Stimulated activated CD4-positive, alpha-beta T cell treated with anti-CD3 and anti-CD28 coated beads, Interleukin-12 subunit alpha, Interleukin-12 subunit beta, amount 100 ng/mL, for 4 hours (primary cell): ENCODE measurements around the gene SYNDIG1.

Experiments
- DNase-seq: peaks from one replicate; pipeline ENCODE4 v3.0.0-alpha.2; 2020

SYNDIG1 gene

DNA sequence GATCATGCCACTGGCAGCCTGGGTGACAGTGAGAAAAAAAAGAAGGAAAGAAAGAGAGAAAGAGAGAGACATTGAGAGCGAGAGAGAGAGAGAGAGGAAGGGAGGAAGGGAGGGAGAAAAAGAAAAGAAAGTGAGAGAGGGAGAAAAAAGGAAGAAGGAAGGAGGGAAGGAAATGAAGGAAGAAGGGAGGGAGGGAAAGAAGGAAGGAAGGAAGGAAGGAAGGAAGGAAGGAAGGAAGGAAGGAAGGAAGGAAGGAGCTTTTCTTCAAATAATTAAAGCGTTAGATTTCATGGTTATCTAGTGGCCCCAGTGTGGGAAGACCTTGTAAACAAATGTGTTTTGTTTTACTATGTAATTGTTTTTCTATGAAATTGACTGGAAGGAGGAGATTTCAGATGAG is 170.8 kb downstream of the SYNDIG1 start:
- no peak for DNase-seq

DNA sequence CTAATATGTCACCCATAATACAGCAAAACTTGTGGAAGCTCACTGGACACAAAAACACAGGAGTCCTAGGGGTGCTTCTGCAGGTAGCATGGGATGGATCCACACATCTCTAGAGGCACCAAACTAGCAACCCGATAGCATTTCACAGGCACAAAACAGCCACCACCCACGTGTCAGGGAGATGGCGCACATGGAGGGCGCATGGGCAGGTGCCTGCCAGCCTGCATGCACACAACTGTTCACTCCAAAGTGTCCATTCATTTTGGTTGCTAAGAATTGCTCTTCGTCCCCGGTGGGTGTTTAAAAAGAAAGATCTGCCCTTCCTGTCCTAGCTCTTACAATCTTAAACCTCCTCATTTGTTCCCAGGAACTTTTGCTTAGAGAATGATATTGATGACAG is 171.3 kb downstream of the SYNDIG1 start:
- no peak for DNase-seq

DNA sequence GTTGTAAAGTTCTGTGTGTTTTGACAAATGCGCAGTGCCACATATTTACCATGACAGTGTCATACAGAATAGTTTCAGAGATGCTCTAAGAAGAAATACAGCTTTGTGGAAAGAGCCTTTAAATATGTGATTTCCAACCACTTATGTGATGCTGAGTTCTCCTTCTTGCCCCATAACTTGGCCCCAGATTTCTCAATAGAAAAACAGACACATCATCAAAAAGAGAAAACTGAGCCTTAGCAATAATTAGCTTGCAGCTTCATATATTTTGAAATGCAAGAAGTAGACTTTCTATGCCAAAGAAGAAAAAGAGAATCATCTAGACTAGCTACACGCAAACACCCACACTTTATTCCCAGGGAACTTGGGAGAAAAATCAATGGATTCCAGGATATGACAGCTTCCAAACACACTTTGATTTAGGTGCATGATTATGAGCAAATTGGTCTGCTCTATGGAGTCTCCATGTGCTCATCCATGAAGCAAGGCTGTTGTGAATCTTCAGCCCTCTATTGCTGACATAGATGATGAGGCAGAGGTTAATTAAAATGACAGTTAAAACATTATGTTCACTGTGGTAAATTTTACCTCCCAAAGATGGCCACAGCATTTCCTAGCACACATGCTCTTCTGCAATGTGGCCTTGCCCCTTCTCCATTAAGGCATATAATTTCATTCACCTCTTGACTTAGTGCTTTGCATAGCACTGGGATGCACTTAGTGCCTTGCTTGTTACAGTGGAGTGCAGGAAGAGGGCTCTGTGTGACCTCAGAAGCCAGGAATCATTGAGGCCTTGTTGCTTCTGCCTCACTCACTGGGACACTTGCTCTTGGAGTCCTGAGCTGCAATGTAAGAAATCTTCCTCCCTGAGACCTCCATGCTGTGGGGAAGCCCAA is 174.6 kb downstream of the SYNDIG1 start:
- no peak for DNase-seq

DNA sequence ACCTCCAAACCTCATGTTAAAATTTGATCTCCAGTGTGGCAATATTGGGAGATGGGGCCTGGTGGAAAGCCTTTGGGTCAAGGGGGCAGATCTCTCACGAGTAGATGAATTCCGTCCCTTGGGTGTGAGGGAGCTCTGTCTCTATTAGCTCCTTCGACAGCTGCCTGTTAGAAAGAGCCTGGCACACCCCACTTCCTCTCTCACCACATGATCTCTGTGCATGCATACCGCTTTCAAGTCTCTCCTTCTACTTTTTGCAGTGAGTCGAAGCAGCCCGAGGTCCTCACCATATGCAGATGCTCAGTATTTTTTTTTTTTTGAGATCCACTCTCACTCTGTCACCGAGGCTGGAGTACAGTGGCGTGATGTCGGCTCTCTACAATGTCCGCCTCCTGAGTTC is 176.9 kb downstream of the SYNDIG1 start:
- DNase-seq, result no peak

DNA sequence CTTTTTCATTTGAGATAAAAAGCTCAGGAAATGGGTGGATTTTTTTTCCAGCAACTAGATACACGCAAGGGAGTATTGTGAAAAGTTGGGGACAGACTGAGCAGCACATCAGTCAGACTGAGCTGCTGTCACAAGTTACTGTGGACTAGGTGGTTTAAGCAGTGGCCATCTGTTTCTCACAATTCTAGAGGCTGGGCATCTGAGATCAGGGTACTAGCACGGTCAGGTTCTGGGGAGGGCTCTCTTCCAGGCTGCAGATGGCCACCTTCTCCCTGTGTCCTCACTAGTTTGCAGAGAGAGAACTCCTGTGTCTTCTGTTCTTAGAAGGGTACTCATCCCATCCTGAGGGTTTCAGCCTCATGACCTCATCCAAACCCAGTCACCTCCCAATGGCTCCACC is 178.3 kb downstream of the SYNDIG1 start:
- no peak for DNase-seq

DNA sequence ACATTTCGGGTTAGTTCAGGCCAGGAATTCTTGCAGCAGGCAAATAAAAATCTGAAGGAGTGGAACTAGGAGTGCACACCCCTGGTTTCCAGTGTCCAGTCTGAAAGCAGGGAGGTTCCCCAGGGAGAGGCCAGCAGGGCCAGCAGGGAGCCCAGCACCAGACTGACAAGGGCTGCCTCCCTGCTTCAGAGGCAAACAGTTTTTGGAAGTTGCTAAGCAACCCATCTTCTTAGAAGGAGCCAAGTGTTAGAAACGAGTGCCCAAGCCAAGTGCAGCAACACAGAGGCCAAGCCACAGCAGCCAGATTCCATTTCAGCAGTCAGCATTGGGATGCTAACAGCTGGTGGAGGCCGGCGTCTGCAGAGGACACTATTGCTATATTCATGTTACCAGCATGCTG is 179.1 kb downstream of the SYNDIG1 start:
- DNase-seq, result no peak

DNA sequence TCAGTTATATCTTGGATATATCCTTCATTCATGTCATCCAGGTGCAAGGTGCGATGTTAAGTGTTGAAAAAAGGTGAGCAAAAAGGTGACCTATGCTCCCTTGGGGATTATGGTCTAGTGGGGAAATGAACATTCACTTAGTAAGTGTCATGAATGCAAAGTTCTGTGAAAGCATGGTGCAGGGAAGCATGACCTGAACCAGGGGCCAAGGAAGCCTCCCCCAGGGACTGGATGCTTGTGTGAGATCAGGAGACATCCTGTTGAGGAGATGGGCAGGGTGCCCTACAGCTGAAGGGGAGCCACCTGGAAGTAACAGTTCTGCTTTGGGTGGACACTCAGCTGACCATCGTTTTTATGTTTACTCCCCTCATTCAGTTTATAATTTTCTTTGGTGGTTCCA is 179.5 kb downstream of the SYNDIG1 start:
- no peak for DNase-seq

DNA sequence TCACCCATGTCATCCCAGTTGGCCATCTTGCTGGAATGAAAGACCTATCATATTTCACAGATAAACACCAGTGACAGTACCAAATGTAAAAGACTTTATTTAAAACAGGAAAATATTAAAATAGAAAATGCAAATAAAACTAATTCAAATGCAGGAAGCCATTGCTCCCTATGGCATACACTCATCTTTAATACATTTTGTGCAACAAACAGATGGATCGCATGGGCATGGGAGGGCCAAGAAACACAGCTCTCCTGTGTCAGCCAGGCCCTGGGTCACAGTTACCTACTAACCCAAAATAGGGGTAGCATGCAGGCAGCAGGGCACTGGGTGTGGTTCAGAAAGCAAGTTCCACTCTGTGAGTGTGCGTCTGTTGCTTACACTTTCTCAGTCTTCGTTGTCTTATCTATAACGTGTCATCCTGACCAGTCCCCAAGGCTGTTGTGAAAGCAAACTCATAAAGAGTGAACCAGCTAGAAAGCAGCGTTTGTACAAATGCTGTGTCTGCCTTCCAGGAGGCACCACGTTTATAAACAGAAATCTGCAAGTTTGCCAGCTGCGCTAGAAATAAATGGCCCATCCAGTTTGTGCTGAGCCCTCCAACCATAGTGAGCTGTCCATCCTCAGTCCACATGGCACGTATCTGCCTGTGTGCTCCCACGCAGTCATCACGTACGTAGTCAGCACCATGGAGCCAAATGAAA is 180.5 kb downstream of the SYNDIG1 start:
- no peak for DNase-seq

DNA sequence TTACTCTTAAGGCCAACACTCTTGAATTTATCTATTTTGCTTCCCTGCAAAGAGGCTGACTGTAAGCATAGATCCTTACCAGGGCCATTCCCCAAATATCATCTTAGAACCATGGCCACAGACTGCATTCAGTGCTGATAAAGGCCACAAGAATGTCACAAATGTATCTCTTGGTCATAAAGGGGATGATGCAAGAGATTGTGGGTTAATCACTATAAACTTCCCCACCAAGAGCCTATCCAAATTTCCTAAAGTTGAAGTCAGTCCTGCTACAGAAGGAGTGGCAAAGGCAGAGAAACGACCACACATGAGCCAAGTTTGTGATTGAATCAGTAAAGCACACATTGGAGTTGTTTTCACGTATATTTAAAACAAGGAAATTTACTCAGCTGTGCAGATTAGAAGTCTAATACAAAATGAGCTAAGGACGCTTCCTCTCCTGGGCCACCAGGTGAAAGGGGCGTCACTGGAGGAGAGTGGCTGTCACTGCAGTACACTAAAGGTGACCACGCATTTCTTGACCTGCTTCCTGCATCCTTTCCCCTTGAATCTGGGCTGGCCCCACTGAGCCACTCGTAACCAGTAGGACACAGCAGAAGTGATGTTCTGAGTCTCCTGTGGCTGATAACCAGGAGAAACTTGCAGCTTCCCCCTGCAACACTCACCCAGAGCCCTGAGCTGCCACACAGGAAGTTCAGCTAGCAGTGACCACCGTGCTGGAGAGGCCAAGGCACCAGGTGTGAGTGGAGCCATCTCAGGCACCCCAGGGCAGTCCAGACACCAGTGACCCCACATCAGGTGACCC is 181.9 kb downstream of the SYNDIG1 start:
- no peak for DNase-seq

DNA sequence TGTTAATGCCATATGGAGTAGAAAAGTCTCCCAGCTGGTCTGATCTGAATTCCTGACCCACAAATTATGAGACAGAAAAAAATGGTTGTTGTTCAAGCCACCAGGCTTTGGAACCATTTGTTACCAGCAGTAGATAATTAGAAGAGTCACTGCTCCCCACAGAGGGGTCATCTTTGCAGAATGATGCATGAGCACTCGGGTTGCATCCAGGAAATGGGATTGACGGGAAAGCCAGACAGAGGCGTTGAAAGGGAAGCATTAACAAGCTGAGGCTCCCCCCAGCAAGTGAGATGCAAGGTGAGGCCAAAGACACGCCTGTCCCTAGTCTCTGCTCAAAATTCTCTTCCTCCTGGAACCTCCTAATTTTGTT is 182.5 kb downstream of the SYNDIG1 start:
- DNase-seq, result no peak

DNA sequence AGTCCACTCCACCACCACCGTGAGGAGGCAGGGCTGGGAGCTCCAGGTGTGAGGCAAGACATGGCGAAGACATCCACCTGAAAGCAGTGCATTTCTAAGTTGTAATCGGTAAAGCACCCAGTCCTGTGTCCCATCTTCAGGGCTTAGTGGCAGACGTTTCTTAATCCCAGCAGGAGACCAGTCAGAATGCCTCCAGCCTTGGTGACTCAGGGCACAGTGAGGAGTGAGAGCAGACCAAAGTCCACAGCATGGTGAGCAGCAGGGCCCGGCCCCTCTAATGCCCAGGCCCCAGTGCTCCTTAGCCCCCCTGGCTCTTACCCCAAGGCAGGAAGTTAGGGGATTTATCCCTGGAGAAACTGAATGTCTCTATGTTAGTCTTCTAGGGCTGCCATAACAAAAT is 183.9 kb downstream of the SYNDIG1 start:
- no peak for DNase-seq

DNA sequence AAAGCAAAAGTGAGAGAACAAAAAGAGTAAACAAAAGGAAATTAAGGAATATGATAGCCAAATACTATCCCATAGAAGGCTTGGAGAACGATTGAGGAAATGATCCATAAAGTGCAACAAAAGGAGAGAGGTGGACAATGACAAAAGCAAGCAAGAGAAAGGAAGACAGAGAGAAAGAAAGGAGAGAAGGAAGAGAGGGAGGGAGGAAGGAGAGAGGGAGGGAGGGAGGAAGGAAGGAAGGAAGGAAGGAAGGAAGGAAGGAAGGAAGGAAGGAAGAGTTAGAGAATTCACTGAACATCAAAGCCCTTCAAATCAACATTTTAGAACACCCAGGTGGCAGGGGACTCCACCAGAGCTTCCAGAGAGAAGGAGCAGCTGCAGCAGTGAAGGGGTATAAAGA is 185.0 kb downstream of the SYNDIG1 start:
- DNase-seq, result no peak

DNA sequence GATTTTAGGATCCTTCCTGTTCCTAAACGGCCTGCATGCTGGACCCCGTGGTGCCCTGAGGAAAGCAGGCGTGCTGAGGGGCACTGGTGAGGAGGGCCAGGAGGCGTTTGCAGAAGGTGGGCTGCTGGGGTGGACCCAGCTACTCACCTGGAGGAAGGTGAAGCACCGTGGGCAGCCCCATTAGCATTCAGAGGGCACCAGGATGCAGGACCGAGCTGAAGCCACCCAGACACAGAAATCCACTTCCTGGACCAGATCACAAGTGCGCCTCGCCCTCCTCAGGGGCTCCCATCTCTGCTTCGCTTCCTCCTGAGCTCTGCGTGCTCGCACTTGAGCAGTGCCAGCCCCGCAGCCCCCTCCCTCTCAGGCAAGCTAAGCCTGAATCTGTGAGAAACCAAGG is 187.0 kb downstream of the SYNDIG1 start:
- no peak for DNase-seq

DNA sequence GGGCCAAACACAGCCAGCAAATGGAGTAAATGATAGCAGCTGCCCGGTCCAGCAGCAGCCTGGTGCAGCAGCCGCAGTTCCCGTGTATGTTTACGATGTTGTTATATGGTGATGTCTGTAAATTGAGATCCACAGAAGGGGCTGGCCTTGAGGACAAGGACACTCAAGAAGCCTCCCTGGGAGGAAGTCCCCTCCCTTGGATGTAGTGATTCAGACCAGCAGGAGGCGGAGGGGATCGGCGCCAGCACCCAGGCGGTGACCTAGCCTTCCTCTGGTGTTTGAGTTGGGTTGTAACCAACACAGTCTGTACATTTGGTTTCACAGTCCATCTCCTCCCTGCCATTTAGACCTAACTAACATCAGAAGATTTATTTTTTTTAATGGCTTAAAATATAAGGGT is 187.8 kb downstream of the SYNDIG1 start:
- no peak for DNase-seq

DNA sequence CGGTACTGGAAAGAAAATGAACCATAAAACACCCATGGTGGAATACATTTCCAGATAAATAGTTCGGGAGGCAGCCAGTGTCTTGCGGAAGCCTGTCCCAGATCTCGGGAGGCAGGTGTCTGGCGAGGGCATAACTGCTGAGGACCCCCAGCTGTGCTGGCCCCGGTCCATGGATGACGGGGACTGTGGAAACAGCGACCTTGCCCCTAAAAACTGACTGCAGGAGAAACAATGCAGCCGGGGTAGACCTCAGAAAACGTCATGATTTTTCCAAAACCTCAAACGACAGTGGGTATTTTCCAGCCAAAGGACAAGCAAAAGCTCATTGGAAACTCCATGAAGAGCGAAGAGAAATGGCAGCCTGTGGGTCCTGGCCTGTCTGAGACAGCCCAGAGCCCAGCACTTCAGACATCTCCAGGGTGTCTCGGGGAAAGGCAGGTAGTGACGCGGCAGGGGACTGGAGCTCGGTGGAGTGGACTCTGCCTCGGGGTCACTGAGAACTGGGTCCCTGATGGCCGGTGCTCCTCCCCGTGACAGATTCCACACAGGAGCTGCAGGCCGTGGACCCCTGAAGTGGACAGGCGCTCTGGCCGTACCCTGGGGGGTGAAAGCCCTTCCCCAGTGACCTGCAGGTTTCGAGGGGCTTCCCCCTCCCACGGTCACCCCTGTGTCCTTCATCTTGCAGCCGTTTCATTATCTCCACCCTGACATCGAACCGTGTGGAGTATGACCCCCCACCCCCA is 188.6 kb downstream of the SYNDIG1 start:
- no peak for DNase-seq

DNA sequence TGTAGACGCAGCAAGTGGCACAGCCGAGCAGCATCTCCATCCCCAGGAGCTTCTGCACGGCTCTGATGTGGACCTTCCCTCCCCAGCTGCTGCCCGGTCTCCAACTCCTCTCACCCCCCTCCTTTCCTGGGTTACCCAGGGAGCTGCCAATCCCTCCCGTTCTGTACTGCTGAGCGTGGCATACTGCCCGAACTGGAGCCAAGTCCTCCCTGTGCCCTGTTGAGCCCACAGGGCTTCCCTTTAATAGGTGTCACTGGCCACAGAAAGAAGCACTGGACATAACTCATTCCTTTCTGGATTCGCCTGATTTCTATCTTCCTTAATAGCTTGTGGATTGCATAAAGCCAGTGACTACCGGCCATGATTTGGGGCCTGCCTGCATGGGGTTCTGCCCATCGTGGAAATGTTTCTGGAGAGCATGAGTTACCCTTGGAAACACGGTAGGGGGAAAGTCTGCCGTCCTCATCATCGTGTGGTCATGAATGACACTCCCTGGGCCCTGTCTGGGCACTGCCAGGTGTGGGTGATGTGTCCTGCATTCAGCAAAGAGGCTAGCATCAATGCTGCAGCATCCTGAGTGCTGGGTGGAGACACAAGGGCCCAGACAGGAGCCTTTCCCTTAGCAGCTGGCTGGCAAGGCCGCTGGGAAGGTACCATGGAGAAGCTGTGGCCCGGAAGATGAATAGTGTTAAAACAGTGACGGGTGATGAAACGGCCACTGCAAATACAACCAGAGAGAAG is 189.7 kb downstream of the SYNDIG1 start:
- DNase-seq, result no peak

DNA sequence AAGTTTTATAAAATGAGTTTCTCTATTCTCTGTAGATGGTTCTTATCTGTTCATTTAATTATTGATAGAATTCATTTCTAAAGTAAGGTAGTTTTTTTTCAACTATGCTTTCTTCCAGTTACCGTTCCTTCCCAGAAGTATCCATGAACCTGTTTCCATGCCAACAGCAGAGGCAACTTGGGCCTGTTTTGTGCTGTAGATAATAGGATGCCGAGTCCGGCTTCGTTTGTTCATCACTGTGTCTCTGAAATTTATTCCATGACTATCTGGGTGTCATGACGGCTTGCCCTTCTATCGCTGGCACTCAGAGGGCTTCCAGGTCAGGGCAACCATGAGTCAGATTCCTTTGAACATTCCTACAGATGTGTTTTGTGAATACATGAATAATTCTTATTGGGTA is 190.4 kb downstream of the SYNDIG1 start:
- no peak for DNase-seq

DNA sequence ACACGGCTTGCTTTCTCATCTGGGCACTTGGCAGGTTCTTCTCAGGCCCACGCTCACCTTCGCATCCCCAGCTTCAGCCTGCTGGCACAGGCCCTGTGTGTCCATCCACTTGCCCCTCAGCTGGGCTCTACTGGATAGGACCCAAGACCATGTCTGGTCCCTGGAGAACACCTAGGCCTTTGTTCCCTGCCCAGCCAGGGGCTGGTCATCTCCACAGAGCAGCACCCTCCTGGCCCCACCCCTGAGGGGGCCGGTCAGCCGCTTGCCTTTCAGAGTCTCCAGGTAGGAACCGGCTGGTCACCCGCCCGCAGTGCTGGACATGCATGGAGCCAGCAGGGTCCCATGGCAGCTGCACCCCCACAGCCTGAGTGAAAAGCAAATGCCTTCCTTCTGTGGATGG is 191.2 kb downstream of the SYNDIG1 start:
- no peak for DNase-seq

DNA sequence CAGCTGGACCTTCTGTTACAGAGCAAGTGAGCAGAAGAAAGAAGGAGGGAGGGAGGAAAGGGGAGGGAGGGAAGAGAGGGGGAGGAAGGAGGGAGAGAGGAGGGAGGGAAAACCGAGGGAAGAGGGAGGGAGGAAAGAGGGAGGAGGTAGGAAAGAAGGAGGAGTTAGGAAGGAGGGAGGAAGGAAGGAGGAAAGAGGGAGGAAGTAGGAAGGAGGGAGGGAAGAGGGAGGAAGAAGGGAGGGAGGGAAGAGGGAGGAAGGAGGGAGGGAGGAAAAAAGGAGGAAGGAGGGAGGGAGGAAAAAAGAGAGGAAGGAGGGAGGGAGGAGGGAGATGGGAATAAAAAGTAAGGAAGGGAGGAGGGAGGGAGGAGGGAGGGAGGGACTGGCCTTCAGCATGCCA is 191.8 kb downstream of the SYNDIG1 start:
- no peak for DNase-seq

DNA sequence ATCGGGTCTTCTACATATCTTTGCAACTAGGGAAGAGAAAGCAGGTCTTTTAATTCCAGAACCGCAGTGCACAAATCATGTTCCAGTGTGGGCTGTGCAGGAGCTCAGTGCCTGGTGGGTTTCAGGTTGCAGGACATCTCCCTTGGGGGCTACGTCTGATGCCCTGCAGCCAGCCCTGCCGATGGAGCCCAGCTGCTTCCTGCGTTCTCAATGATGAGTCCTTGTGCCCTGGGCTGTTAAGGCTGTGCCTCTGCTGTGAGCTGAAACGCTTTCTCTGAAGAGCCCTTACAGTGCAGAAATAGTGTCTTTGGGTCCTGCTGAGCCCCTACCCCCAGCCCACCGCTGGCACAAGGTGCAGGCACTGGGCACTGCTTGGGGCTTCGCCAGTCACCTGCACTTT is 192.9 kb downstream of the SYNDIG1 start:
- no peak for DNase-seq

DNA sequence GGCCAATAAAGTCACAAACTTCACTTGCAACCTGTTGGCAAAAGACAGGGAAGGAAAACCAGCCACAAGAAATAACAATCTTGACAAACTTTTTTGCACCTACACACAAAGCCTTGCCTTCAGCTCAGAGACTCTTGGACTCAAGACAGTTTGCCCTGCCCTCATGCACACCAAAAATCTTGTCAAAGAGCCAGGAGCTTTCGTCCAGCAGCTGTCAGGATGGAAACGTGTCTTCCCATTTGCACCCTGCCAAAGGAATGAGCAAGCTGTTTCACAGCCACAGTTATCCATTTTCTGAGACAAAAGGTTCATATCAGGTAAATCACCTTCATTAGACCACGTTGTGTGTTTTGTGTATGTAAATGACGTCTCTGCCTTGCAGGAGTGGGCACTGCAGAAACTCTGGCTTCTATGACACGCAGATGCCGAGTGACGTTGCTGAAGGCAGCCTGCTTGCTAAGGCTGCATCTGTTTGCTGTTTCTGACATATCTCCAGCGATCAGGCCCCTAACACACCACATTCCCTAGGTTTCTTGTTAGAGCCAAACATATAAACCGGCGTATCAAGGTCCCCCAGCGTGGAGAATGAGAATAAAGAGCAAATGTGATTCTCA is 193.4 kb downstream of the SYNDIG1 start:
- no peak for DNase-seq

DNA sequence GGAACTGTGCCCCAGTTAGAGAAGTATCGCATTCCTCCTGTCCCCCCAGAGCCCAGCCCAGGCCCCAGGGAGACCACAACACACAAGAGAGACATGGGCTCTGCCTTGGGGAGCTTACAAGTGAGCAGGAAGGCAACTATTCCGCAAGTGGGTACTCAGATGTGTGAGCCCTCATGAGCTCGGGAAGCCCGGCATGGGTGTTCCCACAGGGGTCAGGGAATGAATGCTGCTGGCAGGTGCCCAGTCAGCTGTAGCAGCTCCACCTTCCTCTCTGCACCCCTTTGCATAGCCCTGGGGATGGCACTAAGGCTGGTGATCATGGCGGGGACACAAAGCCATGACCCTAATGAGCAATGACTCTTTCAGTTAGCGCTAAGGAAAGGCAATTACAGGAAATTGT is 194.1 kb downstream of the SYNDIG1 start:
- DNase-seq, result no peak
